HEK293T (cell line): ENCODE data around the gene EDARADD.

Experiments
- CTCF ChIA-PET: fragments of 350-600 bp; formaldehyde crosslinking; extraction: SDS; loops from one replicate; lab custom pipeline; 2021; ENCODE audit warnings: antibody characterized with exemption, inconsistent platforms; lab: Yijun Ruan, JAX
- POLR2A ChIA-PET: fragments of 350-600 bp; formaldehyde crosslinking; extraction: SDS; loops from one replicate; lab custom pipeline; 2020; ENCODE audit warnings: antibody characterized with exemption, inconsistent platforms; lab: Yijun Ruan, JAX
- DNase-seq: peaks from one replicate; pipeline ENCODE4 v3.0.0; 2012; ENCODE audit warnings: mixed read lengths; ENCODE audit errors: extremely low spot score
- ARNT ChIP-seq: fragments of 450-650 bp; IDR thresholded peaks from 2 replicates; pipeline ENCODE4 v1.6.1; 2017; ENCODE audit warnings: mild to moderate bottlenecking
- BHLHE40 ChIP-seq: fragments of 450-650 bp; IDR thresholded peaks from 2 replicates; pipeline ENCODE4 v1.6.1; 2016; ENCODE audit warnings: mild to moderate bottlenecking, moderate library complexity, borderline replicate concordance
- CTBP1 ChIP-seq: fragments of 450-650 bp; IDR thresholded peaks from 2 replicates; pipeline ENCODE4 v1.6.1; 2016; ENCODE audit warnings: borderline replicate concordance
- ELF4 ChIP-seq: fragments of 450-650 bp; IDR thresholded peaks from 2 replicates; pipeline ENCODE4 v1.6.1; 2017; ENCODE audit warnings: antibody characterized with exemption
- FOXA1 ChIP-seq: fragments of 450-650 bp; IDR thresholded peaks from 2 replicates; pipeline ENCODE4 v1.6.1; 2016; ENCODE audit warnings: mild to moderate bottlenecking
- FOXK2 ChIP-seq: fragments of 450-650 bp; IDR thresholded peaks from 2 replicates; pipeline ENCODE4 v1.6.1; 2016; ENCODE audit warnings: mild to moderate bottlenecking
- FOXM1 ChIP-seq: fragments of 450-650 bp; IDR thresholded peaks from 2 replicates; pipeline ENCODE4 v1.6.1; 2017; ENCODE audit warnings: mild to moderate bottlenecking, borderline replicate concordance
- HDGF ChIP-seq: fragments of 450-650 bp; IDR thresholded peaks from 2 replicates; pipeline ENCODE4 v1.6.1; 2017; ENCODE audit warnings: antibody characterized with exemption, borderline replicate concordance
- L3MBTL2 ChIP-seq: fragments of 450-650 bp; conservative IDR thresholded peaks from 2 replicates; pipeline ENCODE4 v1.6.1; 2016; ENCODE audit warnings: mild to moderate bottlenecking
- LEF1 ChIP-seq: fragments of 450-650 bp; IDR thresholded peaks from 2 replicates; pipeline ENCODE4 v1.6.1; 2017; ENCODE audit warnings: mild to moderate bottlenecking, borderline replicate concordance
- NFRKB ChIP-seq: fragments of 450-650 bp; IDR thresholded peaks from 2 replicates; pipeline ENCODE4 v1.6.1; 2016; ENCODE audit warnings: mild to moderate bottlenecking, moderate library complexity
- SP1 ChIP-seq: fragments of 450-650 bp; IDR thresholded peaks from 2 replicates; pipeline ENCODE4 v1.6.1; 2017
- SUZ12 ChIP-seq: fragments of 450-650 bp; IDR thresholded peaks from 2 replicates; pipeline ENCODE4 v1.6.1; 2016; ENCODE audit warnings: mild to moderate bottlenecking
- TARDBP ChIP-seq: fragments of 450-650 bp; IDR thresholded peaks from 2 replicates; pipeline ENCODE4 v1.6.1; 2016
- ZNF384 ChIP-seq: fragments of 450-650 bp; IDR thresholded peaks from 2 replicates; pipeline ENCODE4 v1.6.1; 2016
- TF ChIP-seq, protein P1 (sequence below): fragments of 450-650 bp; IDR thresholded peaks from 2 replicates; pipeline ENCODE4 v1.6.1; 2016

Gene EDARADD

DNA sequence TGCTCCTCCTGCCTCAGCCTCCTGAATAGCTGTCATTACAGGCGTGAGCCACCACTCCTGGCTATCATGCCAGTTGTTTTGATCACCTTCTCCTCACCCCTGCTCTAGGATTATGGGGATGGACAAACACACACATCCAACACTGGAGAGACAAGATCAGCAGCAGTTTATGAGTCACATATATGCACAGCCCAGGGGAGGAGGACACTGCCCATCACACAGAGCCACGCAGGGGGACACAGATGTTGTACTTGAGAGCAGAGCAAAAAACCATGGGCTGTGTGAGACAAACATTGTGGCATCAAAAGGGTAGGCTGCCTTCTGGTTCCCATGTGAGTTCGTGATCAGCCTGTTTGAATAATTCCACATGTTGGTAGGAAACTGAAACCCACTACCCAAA, 32.1 kb downstream of the EDARADD start:
- CTCF ChIA-PET = no interaction called here
- TF ChIP-seq, protein P1, sequence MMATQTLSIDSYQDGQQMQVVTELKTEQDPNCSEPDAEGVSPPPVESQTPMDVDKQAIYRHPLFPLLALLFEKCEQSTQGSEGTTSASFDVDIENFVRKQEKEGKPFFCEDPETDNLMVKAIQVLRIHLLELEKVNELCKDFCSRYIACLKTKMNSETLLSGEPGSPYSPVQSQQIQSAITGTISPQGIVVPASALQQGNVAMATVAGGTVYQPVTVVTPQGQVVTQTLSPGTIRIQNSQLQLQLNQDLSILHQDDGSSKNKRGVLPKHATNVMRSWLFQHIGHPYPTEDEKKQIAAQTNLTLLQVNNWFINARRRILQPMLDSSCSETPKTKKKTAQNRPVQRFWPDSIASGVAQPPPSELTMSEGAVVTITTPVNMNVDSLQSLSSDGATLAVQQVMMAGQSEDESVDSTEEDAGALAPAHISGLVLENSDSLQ = no peak
- no peak for TF ChIP-seq ZNF384
- no peak for TF ChIP-seq ELF4
- TF ChIP-seq HDGF = no peak
- no peak for TF ChIP-seq ARNT
- TF ChIP-seq SP1 = no peak
- TF ChIP-seq SUZ12 = no peak
- TF ChIP-seq BHLHE40 = no peak
- TF ChIP-seq LEF1 = no peak
- no peak for DNase-seq
- POLR2A ChIA-PET = no interaction called here

- no peak for TF ChIP-seq ELF4
- TF ChIP-seq, protein P1 = no peak
- no peak for TF ChIP-seq BHLHE40
- no peak for TF ChIP-seq LEF1
- TF ChIP-seq SUZ12 = no peak
- TF ChIP-seq CTBP1 = no peak
- no peak for TF ChIP-seq L3MBTL2
- no peak for TF ChIP-seq ZNF384
- no peak for TF ChIP-seq TARDBP
- no peak for TF ChIP-seq FOXK2
- CTCF ChIA-PET = interaction anchor here (0.7 kb wide), 1 partner anchor 22 kb away, joined by 3 read pairs; no protein-coding TSS in a partner anchor
- no peak for DNase-seq
- POLR2A ChIA-PET = no interaction called here
Measured at GRCh38 chr1:236429715-236430274, 35.7 kb downstream of the EDARADD start.

DNA sequence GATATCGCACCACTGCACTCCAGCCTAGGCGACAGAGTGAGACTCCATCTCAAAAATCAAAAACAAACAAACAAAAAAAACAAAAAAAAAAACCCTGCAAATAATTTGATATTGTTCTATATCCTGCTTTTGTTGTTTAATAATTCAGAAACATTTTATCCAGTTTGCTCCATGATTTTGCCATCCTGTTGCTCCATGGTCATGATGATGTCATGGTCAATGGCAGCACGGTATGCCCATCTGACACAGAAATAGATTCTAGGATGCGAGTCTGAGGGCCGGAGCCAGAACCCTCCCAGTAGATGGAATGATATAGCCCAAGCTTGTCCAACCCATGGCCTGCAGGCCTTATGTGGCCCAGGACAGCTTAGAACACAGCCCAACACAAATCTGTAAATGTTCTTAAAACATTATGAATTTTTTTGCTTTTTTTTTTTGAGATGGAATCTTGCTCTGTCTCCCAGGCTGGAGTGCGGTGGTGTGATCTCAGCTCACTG, 39.8 kb downstream of the EDARADD start:
- CTCF ChIA-PET = interaction anchor here (0.9 kb wide), 1 partner anchor 76 kb away, joined by 4 read pairs; no protein-coding TSS in a partner anchor
- no peak for DNase-seq
- POLR2A ChIA-PET = no interaction called here
- TF ChIP-seq NFRKB (no peak), HDGF (no peak), LEF1 (no peak), BHLHE40 (no peak), FOXK2 (no peak), ARNT (no peak), FOXM1 (no peak), CTBP1 (no peak), L3MBTL2 (no peak), SP1 (no peak), FOXA1 (no peak), SUZ12 (no peak), TARDBP (no peak), ELF4 (no peak), ZNF384 (no peak)
- TF ChIP-seq, protein P1 = no peak

DNA sequence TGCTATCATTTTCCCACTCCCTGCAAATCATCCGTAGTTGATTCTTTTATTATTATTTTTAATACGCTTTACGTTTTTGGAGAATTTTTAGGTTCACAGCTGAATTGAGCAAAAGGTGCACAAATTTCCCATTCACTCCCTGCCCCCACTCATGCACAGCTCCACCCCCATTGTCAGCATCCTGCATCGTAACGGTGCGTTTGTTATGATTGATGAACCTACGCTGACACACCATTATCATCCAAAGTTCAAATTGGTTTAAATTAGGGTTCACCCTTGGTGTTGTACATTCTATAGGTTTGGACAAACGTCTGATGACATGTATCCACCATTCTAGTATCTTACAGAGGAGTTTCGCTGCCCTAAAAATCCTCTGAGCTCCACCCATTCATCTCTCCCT, 44.5 kb downstream of the EDARADD start:
- DNase-seq = no peak
- POLR2A ChIA-PET = no interaction called here
- TF ChIP-seq SP1 = no peak
- no peak for TF ChIP-seq L3MBTL2
- no peak for TF ChIP-seq FOXK2
- TF ChIP-seq NFRKB = no peak
- TF ChIP-seq ZNF384 = no peak
- TF ChIP-seq FOXM1 = no peak
- TF ChIP-seq, protein P1 = no peak
- no peak for TF ChIP-seq SUZ12
- CTCF ChIA-PET = no interaction called here

DNA sequence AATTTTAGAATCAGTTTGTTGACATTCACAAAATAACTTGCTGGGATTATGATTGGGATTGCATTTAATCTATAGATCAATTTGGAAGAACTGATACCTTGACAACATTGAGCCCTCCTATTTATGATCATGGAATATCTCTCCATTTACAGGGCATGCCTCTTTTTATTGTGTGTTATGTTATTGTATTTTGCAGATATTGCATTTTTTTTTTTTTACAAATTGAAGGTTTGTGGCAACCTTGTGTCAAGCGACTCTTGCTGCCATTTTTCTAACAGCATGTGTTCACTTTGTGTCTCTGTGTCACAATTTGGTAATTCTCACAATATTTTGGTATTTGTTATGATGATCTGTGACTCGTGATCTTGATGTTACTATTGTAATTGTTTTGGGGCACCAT, 46.3 kb downstream of the EDARADD start:
- ChIA-PET CTCF (no interaction called here), POLR2A (no interaction called here)
- TF ChIP-seq ARNT (no peak), SUZ12 (no peak), SP1 (no peak), LEF1 (no peak), HDGF (no peak), CTBP1 (no peak), FOXK2 (no peak), TARDBP (no peak), ELF4 (no peak), FOXM1 (no peak)
- TF ChIP-seq, protein P1 = no peak
- DNase-seq = no peak
